Psoas muscle (tissue), 8 donors: ENCODE measurements around the gene HIGD1B. TPM values are rescaled to one million over a fixed set of nuclear protein-coding genes. Genes with fewer than 3 reads are reported as not detected.

Experiments
- ATAC-seq, 4 donors: fragments of 200-7000 bp; cut with Tn5 transposase; one replicate each; pipeline ENCODE4 v1.9.1; 2020; ENCODE audit warnings: moderate library complexity in 3 of 4, mild to moderate bottlenecking in 2 of 4
- DNase-seq, 2 donors: peaks; one replicate each; pipeline ENCODE4 v3.0.0-alpha.2; 2020
- H3K27ac ChIP-seq: fragments of 200-600 bp; one replicate; pipeline ENCODE4 v1.8.0; 2022
- H3K27me3 ChIP-seq, 3 donors: fragments of 200-600 bp in 1 of 3; one replicate each; pipeline versions ENCODE4 v1.6.1 to v1.8.0; 2013 to 2022; ENCODE audit warnings: low read length in 2 of 3, mild to moderate bottlenecking in 2 of 3, moderate library complexity in 1 of 3; ENCODE audit not compliant: insufficient read depth in 3 of 3
- H3K36me3 ChIP-seq, 2 donors: fragments of 200-600 bp in 1 of 2; one replicate each; pipeline versions ENCODE4 v1.6.1 to v1.8.0; 2013 to 2022; ENCODE audit warnings: low read depth in 1 of 2, mild to moderate bottlenecking in 1 of 2, moderate library complexity in 1 of 2; ENCODE audit not compliant: insufficient read depth in 1 of 2
- H3K4me1 ChIP-seq: fragments of 200-600 bp; one replicate; pipeline ENCODE4 v1.8.0; 2022
- H3K4me3 ChIP-seq: fragments of 200-600 bp; one replicate; pipeline ENCODE4 v1.8.0; 2022; ENCODE audit warnings: mild to moderate bottlenecking
- H3K9me3 ChIP-seq: fragments of 200-600 bp; one replicate; pipeline ENCODE4 v1.8.0; 2022
- WGBS, 3 donors: extraction: QIAGEN DNeasy Blood & Tissue Kit; methylation state at CpG; one replicate each; pipeline versions ENCODE4 v1.1.6 to v1.1.7; 2013; 5-methylcytosine and 5-hydroxymethylcytosine counted together
- intact Hi-C, 2 donors: fragments of 100-400 bp; cut with DNase I; formaldehyde crosslinking; loops; one replicate each; pipeline versions ENCODE4 v1.11.0 to v1.14.2; 2022
- polyA plus RNA-seq, 3 donors: library from polyadenylated mRNA; stranded (reverse); fragments of 200-250 nt; gene quantifications; one replicate each; pipeline ENCODE4 v1.2.3, GENCODE V29; 2013
- total RNA-seq, 4 donors: library from RNA; stranded (reverse); fragmentation: NEBNext Ultra II Directional in 2 of 4; extraction: Animal tissue kit (Norgen Biotek cat#: 25700) in 2 of 4; gene quantifications; one replicate each; pipeline versions ENCODE4 v1.2.1 to v1.2.4, GENCODE V29; 2021 to 2023
- TF ChIP-seq, protein P1 (sequence below): fragments of 200-600 bp; IDR thresholded peaks from one replicate; pipeline ENCODE4 v1.8.0; 2022; ENCODE audit warnings: antibody characterized with exemption
- donor health status: healthy with polysubstance abuse.
- donor health status: DM: no; HTN: no; CAD: no; lungs with moderate emphysema.
- donor health status: Bipolar disorder and iron deficiency.
- donor health status: healthy.
- donor health status: DM: yes; HTN: yes; CAD: no.
- donor health status: DM: no; HTN: no; CAD: no.
- donor health status: DM: no; HTN: no; CAD: no.
- donor health status: DM: yes; HTN: yes; CAD: no.

Gene HIGD1B
- total and polyA plus RNA-seq, 7 donors: 4.6 to 17.9 (median 10.0) TPM

DNA sequence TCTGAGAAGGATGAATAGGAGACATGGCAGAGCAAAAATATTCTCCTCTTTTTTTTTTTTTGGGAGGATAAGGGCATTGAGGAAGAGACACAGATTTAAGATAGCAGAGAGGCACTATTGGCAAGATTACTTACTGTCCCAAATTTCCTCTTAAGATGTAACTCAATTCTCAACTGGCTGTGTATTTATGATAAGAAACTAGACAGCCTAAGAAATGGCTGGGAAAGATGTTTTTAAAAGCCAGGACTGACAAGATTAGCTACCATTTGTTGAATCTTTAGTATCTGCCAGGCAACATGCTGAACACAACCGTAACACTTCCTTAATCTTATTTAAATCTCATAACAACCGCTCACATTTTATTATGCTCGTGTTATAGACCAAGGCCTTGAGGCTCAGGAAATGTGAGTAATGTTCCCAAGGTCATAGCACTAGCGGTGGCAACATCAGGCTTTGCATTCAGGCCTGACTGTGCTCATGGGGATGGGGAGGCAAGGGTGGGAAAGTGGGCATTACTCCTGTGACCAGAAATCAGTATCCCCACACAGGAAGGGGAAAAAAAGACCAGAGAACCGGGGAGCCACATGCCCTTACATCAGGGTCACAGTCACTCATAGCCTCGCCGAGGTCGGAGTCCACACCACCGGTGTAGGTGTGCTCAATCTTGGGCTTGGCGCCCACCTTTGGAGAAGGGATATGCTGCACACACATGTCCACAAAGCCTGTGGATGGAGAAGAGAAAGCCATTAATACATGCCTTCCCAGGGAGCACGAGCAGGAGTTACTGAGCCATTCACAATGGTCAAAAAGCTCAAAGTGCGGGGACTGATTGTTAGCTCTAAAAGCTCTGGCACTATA lies 15.6 kb downstream of the HIGD1B start:
- H3K9me3 ChIP-seq: no peaks in the 10 kb centered on the region
- 83 to 89% (median 86%) methylated on average over 12 of the region's 12 CpGs for WGBS, 3 donors
- DNase-seq: no peak
- TF ChIP-seq, protein P1, sequence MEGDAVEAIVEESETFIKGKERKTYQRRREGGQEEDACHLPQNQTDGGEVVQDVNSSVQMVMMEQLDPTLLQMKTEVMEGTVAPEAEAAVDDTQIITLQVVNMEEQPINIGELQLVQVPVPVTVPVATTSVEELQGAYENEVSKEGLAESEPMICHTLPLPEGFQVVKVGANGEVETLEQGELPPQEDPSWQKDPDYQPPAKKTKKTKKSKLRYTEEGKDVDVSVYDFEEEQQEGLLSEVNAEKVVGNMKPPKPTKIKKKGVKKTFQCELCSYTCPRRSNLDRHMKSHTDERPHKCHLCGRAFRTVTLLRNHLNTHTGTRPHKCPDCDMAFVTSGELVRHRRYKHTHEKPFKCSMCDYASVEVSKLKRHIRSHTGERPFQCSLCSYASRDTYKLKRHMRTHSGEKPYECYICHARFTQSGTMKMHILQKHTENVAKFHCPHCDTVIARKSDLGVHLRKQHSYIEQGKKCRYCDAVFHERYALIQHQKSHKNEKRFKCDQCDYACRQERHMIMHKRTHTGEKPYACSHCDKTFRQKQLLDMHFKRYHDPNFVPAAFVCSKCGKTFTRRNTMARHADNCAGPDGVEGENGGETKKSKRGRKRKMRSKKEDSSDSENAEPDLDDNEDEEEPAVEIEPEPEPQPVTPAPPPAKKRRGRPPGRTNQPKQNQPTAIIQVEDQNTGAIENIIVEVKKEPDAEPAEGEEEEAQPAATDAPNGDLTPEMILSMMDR: no peak
- intact Hi-C loops: no loop called here
- H3K27ac ChIP-seq: no peak overlapping the region
- no peak overlapping the region for H3K4me3 ChIP-seq
- H3K27me3 ChIP-seq: no peaks in the 10 kb centered on the region
- no peak for ATAC-seq
- H3K36me3 ChIP-seq: peaks cover 20 to 96% of the 10 kb centered on the region in 2 donors
- no peaks in the 10 kb centered on the region for H3K4me1 ChIP-seq

DNA sequence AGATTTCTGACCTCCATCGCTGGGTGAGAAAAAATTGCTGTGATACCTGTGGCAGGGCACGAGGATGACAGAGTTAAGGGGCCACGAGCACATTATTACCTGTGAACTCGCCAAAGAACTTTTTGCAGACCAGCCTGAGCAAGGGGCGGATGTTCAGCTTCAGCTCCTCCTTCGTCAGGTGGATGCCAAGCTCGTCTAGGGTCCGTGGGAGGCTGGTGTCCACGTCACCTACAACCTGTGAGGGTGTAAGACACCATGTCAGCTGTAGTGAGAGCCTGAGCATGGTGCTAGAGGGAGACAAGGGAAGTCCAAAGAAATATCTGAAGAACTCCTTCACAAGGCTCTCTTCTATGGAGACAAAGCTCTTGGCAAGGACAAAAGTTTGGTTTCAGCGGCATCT lies 17.1 kb downstream of the HIGD1B start:
- Histone ChIP-seq H3K27ac (no peak overlapping the region), H3K9me3 (no peaks in the 10 kb centered on the region), H3K4me3 (no peak overlapping the region), H3K27me3 (no peaks in the 10 kb centered on the region), H3K4me1 (no peaks in the 10 kb centered on the region), H3K36me3 (peaks cover 23 to 96% of the 10 kb centered on the region in 2 donors)
- intact Hi-C loops: loop anchor here (1.0 to 2.0 kb wide), 2 partner anchors 90 kb away; no protein-coding TSS in a partner anchor
- WGBS, 3 donors: 64 to 74% (median 70%) methylated on average over 10 of the region's 10 CpGs
- TF ChIP-seq, protein P1: no peak
- DNase-seq (no peak), ATAC-seq (peak in 1 of 4 donors; percentile 16)

- WGBS, 3 donors: 55 to 64% (median 56%) methylated on average over 1 of the region's 1 CpG
Measured at GRCh38 chr17:44865231-44865660, 17.6 kb downstream of the HIGD1B start.

DNA sequence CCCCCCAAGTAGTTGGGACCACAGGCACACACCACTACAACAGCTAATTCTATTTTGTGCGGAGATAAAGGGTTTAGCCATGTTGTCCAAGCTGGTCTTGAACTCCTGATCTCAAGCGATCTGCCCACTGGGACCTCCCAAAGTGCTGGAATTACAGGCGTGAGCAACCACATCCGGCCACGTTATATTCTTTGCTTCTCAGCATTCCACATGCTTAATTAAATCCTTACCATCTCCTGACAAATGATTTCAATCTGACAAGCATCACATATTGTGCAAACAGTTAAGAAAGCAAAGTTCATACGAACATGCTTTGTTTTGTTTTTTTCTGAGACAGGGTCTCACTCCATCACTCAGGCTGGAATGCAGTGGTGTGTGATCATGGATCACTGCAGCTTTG lies 18.2 kb downstream of the HIGD1B start:
- H3K27me3 ChIP-seq: no peaks in the 10 kb centered on the region
- no peak for ATAC-seq
- intact Hi-C loops: loop anchor here (1.0 to 2.0 kb wide), 2 partner anchors 91 kb away; no protein-coding TSS in a partner anchor
- no peaks in the 10 kb centered on the region for H3K4me1 ChIP-seq
- TF ChIP-seq, protein P1: no peak
- H3K4me3 ChIP-seq: no peak overlapping the region
- WGBS, 3 donors: 78 to 87% (median 83%) methylated on average over 6 of the region's 6 CpGs
- H3K27ac ChIP-seq: no peak overlapping the region
- DNase-seq: no peak
- peaks cover 22 to 96% of the 10 kb centered on the region in 2 donors for H3K36me3 ChIP-seq
- no peaks in the 10 kb centered on the region for H3K9me3 ChIP-seq

More at GRCh38 chr17:44865231-44865660, 17.6 kb downstream of the HIGD1B start:
- ATAC-seq: peak; percentile 70 to 84 (median 71)
- TF ChIP-seq, protein P1: peak; percentile 80
- H3K4me1 ChIP-seq: no peaks in the 10 kb centered on the region
- peak; percentile 40 to 66 for DNase-seq
- no peak overlapping the region for H3K4me3 ChIP-seq
- intact Hi-C loops: loop anchor here (1.0 to 2.0 kb wide), 2 partner anchors 90 kb away; no protein-coding TSS in a partner anchor
- H3K36me3 ChIP-seq: peaks cover 22 to 96% of the 10 kb centered on the region in 2 donors
- H3K27me3 ChIP-seq: no peaks in the 10 kb centered on the region
- H3K9me3 ChIP-seq: no peaks in the 10 kb centered on the region
- no peak overlapping the region for H3K27ac ChIP-seq
